Measurements from ENCODE around the gene HHAT. TPM values are rescaled to one million over a fixed set of nuclear protein-coding genes. Genes with fewer than 3 reads are reported as not detected.

Gene HHAT
- total RNA-seq, 1 donor from 2014 or later: 2.3 TPM

DNA sequence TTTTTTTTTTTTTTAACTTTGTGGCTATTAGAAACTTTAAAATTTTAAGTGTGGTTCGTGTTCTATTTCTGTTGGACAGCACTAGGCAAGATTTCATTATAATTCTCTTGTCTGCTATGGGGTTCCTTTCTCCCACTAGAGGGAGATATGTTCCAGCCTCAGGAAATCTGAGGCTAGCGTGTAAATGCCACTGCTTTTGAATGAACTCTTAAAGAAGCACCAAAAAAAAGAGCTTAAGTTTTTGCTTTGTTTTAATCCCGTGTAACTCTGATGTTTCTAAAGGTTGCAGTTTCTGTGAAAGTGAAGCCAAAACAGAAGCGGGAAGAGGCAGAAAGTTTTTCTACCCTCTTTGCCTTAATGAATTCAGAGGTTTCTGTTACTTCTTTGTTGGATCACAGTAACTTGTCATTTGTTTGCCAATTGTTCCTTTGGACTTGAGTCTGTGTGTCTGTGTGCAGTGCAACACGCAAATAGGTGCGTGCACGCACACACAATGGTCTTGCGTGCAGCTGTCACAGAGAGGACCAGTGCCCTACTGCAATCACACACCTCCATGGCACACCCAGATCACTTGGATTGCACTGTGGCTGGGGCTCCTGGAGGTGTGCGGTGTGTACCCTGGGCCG is 32.3 kb downstream of the HHAT start:
- Mint-ChIP-seq H3K4me3 (ENCODE audit: unreplicated experiment) (no peak overlapping the region), H3K27ac (ENCODE audit: unreplicated experiment) (no peak overlapping the region), H3K36me3 (ENCODE audit: unreplicated experiment) (no peaks in the 10 kb centered on the region), H3K27me3 (ENCODE audit: unreplicated experiment) (no peaks in the 10 kb centered on the region), H3K4me1 (ENCODE audit: low read depth, unreplicated experiment) (no peaks in the 10 kb centered on the region), H3K9me3 (ENCODE audit: unreplicated experiment) (no peaks in the 10 kb centered on the region)
- TF ChIP-seq, protein P1, sequence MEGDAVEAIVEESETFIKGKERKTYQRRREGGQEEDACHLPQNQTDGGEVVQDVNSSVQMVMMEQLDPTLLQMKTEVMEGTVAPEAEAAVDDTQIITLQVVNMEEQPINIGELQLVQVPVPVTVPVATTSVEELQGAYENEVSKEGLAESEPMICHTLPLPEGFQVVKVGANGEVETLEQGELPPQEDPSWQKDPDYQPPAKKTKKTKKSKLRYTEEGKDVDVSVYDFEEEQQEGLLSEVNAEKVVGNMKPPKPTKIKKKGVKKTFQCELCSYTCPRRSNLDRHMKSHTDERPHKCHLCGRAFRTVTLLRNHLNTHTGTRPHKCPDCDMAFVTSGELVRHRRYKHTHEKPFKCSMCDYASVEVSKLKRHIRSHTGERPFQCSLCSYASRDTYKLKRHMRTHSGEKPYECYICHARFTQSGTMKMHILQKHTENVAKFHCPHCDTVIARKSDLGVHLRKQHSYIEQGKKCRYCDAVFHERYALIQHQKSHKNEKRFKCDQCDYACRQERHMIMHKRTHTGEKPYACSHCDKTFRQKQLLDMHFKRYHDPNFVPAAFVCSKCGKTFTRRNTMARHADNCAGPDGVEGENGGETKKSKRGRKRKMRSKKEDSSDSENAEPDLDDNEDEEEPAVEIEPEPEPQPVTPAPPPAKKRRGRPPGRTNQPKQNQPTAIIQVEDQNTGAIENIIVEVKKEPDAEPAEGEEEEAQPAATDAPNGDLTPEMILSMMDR (IDR thresholded peaks at IDR 0.05; ENCODE audit: partially characterized antibody, unreplicated experiment): peak; percentile 39
- no peak for DNase-seq

- no peaks in the 10 kb centered on the region for H3K27me3 Mint-ChIP-seq (ENCODE audit: unreplicated experiment)
- TF ChIP-seq, protein P1 (IDR thresholded peaks at IDR 0.05; ENCODE audit: partially characterized antibody, unreplicated experiment): no peak
- DNase-seq: no peak
- H3K36me3 Mint-ChIP-seq (ENCODE audit: unreplicated experiment): no peaks in the 10 kb centered on the region
- no peak overlapping the region for H3K4me3 Mint-ChIP-seq (ENCODE audit: unreplicated experiment)
- H3K4me1 Mint-ChIP-seq (ENCODE audit: low read depth, unreplicated experiment): no peaks in the 10 kb centered on the region
- no peak overlapping the region for H3K27ac Mint-ChIP-seq (ENCODE audit: unreplicated experiment)
- H3K9me3 Mint-ChIP-seq (ENCODE audit: unreplicated experiment): no peaks in the 10 kb centered on the region
Measured at GRCh38 chr1:210361665-210362064, 33.0 kb downstream of the HHAT start.

GRCh38 chr1:210362526-210362925 is 33.8 kb downstream of the HHAT start:
- TF ChIP-seq, protein P1 (IDR thresholded peaks at IDR 0.05; ENCODE audit: partially characterized antibody, unreplicated experiment): no peak
- no peak overlapping the region for H3K4me3 Mint-ChIP-seq (ENCODE audit: unreplicated experiment)
- H3K36me3 Mint-ChIP-seq (ENCODE audit: unreplicated experiment): no peaks in the 10 kb centered on the region
- H3K27me3 Mint-ChIP-seq (ENCODE audit: unreplicated experiment): no peaks in the 10 kb centered on the region
- H3K9me3 Mint-ChIP-seq (ENCODE audit: unreplicated experiment): no peaks in the 10 kb centered on the region
- peaks cover 3% of the 10 kb centered on the region for H3K4me1 Mint-ChIP-seq (ENCODE audit: low read depth, unreplicated experiment)
- no peak for DNase-seq
- no peak overlapping the region for H3K27ac Mint-ChIP-seq (ENCODE audit: unreplicated experiment)

GRCh38 chr1:210363119-210363518 is 34.4 kb downstream of the HHAT start:
- H3K36me3 Mint-ChIP-seq (ENCODE audit: unreplicated experiment): no peaks in the 10 kb centered on the region
- TF ChIP-seq, protein P1 (IDR thresholded peaks at IDR 0.05; ENCODE audit: partially characterized antibody, unreplicated experiment): no peak
- H3K4me1 Mint-ChIP-seq (ENCODE audit: low read depth, unreplicated experiment): peaks cover 4% of the 10 kb centered on the region
- H3K9me3 Mint-ChIP-seq (ENCODE audit: unreplicated experiment): no peaks in the 10 kb centered on the region
- no peak for DNase-seq
- no peak overlapping the region for H3K27ac Mint-ChIP-seq (ENCODE audit: unreplicated experiment)
- no peak overlapping the region for H3K4me3 Mint-ChIP-seq (ENCODE audit: unreplicated experiment)
- H3K27me3 Mint-ChIP-seq (ENCODE audit: unreplicated experiment): no peaks in the 10 kb centered on the region

DNA sequence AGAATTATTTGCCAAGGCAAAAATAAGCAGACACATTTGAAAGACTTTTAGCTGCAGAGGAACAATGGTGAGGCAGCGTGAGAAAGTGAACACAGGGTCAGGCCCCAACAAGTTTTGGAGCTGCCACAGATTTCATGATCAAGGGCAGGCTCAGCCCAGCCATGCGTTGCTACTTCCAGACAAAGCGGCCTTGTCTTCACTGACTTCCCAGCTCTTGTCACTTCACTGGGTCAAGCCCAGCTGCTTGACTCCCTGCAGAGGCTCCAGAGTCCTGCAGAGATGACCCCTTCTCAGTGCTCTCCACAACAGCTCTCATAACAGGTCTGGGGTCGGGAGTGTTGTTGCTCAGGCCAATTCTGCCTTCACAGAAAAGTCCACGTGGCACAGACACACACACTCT is 35.8 kb downstream of the HHAT start:
- TF ChIP-seq, protein P1 (IDR thresholded peaks at IDR 0.05; ENCODE audit: partially characterized antibody, unreplicated experiment): no peak
- DNase-seq: no peak
- Mint-ChIP-seq H3K4me3 (ENCODE audit: unreplicated experiment) (no peak overlapping the region), H3K27ac (ENCODE audit: unreplicated experiment) (no peak overlapping the region), H3K27me3 (ENCODE audit: unreplicated experiment) (no peaks in the 10 kb centered on the region), H3K9me3 (ENCODE audit: unreplicated experiment) (no peaks in the 10 kb centered on the region), H3K4me1 (ENCODE audit: low read depth, unreplicated experiment) (peaks cover 4% of the 10 kb centered on the region), H3K36me3 (ENCODE audit: unreplicated experiment) (no peaks in the 10 kb centered on the region)
